Ovary (tissue), 3 donors: ENCODE measurements around the gene CTNNA1.

ENCODE experiments used
- CTCF ChIP-seq, 3 donors: fragments of 450-650 bp in 2 of 3; fragments of 200-600 bp in 1 of 3; IDR thresholded peaks; one replicate each; pipeline versions ENCODE4 v1.5.1 to v1.8.0; 2016 to 2022; ENCODE audit warnings: antibody characterized with exemption in 3 of 3, mild to moderate bottlenecking in 1 of 3
- EP300 ChIP-seq: sonication (generic); formaldehyde crosslinking; IDR thresholded peaks from one replicate; pipeline ENCODE4 v1.6.1; 2017; ENCODE audit warnings: antibody characterized with exemption
- POLR2A ChIP-seq: fragments of 450-650 bp; IDR thresholded peaks from one replicate; pipeline ENCODE4 v1.6.1; 2017; ENCODE audit warnings: antibody characterized with exemption, mild to moderate bottlenecking, moderate library complexity
- donor health status: DM: no; HTN: no; CAD: no.

- TF ChIP-seq CTCF (IDR thresholded peaks at IDR 0.05) (no peak), EP300 (no peak), POLR2A (no peak)
Measured at GRCh38 chr5:138965626-138966025, 212.4 kb downstream of the CTNNA1 start.
